Activated CD4-positive, CD25-positive, alpha-beta regulatory T cell treated with anti-CD3 and anti-CD28 coated beads, Interleukin-2, amount 50 U/mL, for 72 hours (primary cell): ENCODE data around the gene SERPINH1.

Source experiments
- DNase-seq: peaks from one replicate; pipeline ENCODE4 v3.0.0; 2021

Gene SERPINH1

DNA sequence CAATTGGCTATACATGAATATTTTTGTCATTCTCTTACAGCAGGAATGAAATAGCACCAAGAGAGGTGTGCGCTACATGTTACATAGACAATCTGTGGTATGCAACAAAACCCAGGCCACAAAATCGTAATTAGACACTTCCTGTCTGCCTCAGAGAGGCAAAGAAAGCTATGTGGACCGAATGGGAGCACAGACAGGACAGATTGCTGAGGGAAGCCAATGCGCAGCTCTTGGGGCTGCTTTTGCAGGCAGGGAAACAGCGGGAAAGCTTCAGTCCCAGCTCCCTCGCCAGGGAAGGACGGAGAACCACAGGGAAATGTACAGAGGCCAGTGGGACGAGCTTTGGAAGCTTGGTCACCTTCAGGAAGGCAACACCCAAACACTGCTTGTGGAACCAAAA, 40.9 kb downstream of the SERPINH1 start:
- no peak for DNase-seq

DNA sequence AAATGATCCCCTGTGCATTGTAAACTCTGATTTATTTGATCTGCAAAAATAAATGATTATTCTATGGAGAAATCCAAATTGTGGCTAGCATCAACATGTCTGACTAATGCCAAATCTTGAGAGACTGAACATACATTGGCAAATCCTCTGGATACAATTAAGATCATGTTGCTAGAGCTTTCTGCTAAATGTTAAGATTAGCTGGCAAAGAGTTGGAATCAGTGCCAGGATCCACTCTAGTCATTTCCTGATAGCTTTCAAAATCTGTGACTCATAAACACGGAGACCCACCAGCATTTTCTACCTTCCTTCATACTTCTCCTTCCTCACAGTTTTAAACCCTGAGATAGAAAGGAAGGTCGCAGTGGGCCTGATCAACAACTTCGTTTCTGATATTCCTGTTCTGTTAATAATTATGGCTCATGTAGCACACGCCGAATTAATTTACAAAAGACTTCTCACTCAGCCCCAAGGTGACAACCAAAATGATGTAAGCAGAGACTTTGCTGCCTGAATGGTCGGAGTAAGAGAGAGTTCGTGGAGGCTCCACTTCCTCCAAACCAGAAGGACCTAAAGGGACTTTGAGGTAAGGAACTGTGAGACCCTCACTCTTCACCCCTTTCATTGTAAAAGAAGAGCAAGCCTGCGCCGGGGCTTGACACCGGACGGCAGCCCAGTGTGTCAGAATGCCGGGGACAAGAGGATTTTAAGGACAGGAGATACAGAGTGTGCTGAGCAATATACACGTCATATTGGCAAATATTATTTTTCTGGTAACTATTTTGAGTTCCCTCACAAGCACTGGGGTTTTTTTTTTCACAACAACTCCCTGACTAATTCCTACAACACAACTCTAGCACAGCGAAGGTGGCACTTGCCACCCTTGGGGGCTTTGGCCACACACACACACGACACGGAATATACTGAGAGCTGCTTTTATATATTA, 42.0 kb downstream of the SERPINH1 start:
- no peak for DNase-seq

DNA sequence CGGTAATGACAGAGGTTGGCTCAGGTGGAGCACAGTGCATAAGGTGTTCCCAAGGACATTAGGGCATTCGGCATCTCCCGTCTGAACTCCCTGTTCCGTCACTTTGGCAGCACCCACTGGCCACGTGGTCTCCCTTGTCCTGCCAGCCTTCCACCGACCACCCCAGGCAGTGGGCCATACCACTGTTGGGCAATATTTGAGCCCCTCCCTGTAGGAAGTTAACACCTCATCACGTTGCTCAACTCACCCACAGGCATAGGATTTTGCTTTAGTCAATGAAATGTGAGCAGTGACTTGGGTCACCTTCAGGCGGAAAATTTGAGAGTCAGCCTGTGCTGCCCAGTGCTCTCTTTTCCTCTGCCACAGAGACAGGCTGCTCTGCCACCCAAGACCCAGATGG, 44.0 kb downstream of the SERPINH1 start:
- no peak for DNase-seq

DNA sequence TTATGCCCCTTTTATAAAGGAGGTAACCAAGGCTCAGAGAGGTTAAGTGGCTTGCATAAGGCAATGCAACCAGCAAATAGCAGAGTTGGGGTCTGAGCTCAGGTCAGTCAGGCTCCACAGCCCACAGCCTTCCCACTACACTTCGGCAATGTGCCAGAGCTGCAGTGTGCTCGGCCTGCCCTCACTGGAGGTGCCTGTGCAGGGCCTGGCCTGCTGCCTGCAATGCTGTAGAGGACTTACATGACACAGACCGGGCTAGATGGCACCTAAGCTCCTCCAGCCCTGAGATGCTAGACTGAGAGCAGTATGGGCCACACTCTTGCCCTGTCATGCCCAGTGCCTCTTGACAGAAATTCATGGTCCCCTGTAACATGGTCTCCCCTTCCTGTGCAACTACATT, 49.8 kb downstream of the SERPINH1 start:
- DNase-seq = no peak

DNA sequence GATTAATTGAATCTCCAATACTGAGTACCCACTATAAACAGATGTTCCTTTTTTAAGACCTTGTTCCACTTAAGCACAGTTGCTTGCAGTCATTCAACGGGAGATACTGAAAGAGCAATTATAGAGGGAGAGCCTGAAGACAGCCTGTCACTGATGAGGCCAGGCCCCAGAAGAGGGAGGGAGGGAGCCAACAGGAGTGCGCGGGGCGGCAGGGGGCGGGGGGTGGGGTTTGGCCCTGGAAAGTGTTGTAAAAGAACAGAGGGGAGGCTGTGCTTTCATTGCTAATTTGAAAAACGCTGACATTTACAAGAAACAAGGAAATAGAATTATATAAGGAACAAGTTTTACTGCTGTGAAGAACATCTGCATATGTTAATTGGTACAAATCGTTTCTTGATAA, 53.7 kb downstream of the SERPINH1 start:
- no peak for DNase-seq

DNA sequence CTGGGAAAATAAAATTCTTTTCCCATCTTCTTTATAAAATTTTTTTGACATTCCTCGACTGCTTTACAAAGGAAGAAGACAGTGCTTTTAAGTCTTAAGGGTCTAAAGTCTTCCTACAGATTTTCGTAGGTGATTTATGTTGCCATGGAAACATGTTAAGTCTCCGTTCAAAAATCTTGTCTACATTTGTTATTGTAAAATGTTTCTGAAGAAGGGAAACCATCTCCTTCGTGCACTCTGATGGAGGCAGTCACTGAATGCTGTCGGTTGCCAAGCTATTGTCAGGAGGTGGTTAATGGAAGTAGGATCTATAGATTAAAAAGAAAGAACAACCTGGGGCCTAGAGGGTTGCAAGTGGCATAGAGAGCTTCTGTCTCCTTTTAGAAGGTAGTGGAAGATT, 54.2 kb downstream of the SERPINH1 start:
- DNase-seq = no peak
